ENCODE data around the gene PRKD3.
A peak's percentile ranks its signal among the peaks of the same experiment; 100 is the strongest.

PRKD3 gene

DNA sequence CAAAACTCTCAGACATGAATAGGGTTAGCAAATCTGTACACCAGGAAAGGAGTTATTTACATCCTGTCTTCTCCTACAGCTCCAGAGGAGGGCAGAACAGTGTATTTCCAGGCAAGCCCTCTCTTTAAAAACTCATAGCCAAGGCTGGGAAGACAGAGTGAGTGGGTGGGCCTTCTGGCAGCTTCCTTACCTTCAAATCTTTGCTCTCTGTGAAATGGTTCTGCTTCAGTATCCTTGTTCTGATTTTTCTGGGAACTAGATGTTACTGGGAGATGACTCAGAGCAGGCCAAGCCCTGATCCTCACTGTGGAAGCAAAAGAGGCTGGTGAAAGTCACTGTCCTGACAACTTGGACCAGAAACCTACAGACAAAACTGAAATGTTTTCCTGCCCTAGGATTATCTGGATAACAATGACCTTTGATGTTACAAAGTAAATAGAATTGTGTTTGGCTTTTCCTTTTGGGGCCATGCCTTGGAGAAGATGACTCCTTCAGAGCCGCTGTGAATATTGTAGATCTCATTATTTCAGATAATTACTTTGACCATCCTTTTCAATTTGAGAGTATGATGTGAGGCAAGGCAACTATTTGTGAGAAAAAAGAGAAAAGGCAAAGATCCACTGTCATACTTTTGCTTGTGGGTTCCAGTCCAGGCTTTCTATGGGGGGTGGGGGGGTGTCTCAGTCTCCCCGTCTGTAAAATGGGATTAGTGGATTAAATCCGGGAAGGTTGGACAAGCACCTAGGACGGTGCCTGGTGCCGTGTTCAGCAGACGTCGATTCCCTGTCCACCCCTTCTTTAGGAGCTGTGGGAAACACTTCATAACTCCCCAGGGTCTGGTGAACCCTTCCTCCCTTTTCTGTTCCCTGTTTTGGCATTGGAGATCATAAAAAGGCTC lies 19.2 kb upstream of the PRKD3 start:
- DNase-seq (ENCODE audit: low read depth): no peak

DNA sequence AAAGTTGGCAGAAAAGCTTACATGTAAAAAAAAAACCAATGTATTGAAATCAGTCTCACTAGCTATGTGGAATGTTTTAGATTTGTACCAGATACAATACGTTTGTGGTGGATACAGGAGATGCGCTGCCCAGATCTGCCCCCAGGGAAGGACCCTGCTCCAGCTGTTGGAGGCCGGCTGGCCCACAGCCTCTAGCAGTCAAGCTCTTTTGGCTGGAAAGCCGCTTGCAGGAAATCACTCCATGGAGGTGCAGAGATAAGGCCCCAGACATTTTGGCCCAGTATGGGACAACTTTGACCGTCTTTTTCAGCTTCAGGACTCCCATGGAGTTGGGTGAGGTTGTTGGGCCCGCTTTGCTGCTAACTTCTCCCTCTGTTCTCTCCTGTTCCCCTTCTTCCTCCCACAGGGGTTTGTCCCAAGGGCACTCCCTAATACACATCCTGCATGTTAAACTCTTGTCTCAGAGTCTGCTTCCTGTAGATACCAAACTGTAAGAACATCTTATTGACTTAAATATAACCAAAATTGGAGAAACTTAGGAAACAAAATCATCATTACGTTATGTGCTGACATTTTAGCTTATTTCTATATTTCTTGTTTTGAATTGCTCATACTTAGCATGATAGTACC lies 18.1 kb upstream of the PRKD3 start:
- DNase-seq (ENCODE audit: low read depth): no peak

DNA sequence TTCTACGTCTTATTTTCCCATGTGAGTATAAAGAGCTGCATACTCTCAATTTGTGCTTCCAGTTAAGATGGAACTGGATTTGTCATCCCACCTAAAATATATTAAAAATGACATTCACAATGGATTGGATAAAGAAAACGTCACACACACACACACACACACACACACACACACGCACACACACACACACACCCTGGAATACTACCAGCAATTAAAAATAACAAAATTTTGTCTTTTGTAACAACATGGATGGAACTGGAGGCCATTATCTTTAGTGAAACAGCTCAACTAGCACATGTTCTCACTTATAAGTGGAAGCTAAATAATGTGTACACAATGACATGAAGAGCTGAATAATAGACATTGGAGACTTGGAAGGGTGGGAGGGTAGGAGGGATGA lies 16.0 kb upstream of the PRKD3 start:
- no peak for DNase-seq (ENCODE audit: low read depth)

DNA sequence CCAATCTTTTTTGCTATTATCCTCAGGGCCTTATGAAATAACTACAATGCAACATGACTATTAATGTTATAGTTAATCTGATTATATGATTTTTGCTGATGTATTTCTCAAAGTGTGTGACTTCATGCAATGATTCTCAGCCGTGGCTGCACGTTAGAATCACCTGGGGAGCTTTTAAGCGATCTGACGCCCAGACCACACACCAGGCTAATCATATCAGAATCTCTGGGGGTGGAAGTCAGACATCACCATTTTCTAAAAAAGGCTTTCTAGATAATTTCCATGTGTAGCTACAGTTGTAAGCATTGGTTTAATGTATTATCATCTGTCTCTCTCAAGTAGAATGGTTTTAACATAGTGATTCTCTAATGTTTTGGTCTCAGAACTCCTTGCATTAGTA lies 14.3 kb upstream of the PRKD3 start:
- DNase-seq (ENCODE audit: low read depth): no peak

DNA sequence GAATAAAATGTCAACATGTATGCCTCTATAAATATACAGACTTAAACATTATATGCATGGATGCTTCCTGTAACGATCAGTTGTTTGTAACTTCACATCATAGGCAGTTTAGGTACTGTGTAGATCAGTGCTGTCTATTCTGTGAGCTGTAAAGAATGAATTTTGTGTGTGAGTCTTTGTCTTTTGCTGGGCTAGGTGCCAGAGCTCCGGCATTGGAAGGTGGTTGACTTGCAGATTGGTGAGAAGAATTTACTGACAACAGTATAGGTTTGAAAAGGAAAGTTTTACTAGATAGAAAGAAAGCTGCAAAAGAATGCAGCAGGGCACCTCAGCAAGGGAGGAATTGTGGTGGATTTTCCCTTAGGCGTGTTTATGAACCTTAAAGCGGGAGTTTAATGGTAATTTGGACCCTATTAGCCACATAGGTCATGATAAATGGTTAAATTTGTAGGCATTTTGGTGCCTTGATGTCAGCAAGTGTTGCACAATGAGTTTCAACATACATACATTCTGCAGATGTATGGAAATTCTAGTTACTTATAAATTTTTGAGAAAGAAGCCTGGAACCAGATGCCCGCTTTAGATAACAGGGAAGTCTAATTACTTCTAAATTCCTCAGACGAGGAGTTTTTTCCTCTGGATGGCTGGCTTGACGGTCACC lies 13.1 kb upstream of the PRKD3 start:
- no peak for DNase-seq (ENCODE audit: low read depth)

DNA sequence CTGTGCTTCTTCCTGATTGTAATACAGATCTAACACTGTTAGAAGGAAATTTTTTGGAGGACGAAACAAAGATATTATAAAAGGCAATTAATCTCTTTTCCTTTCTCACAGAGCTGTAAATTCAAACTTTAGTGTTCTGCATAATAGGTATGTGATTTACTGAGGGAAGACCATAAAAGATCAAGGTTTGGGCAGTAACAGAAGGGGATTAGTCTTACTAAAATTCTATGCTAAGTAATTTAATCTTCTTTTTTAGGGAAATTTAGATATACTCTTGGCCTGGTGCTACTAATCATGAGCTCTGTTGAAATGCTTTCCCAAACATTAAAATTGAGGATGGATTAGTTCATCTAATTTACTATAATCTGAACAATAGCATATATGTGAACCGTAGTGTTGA lies 11.0 kb upstream of the PRKD3 start:
- DNase-seq (ENCODE audit: low read depth): no peak

DNA sequence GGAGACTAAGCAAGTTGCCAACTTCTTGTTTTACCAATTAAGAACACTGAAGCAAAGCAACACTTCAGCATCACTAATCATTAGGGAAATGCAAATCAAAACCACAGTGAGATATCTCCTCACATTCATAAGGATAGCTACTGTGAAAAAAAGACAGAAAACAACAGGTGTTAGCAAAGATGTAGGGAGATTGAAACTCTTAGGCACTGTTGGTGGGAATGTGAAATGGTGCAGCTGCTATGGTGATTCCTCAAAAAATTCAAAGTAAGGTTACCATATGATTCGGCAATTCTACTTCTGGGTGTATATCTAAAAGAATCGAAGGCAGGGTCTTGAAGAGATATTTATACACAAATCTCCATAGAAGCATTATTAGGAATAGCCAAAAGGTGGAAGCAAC lies 8.6 kb upstream of the PRKD3 start:
- no peak for DNase-seq (ENCODE audit: low read depth)

DNA sequence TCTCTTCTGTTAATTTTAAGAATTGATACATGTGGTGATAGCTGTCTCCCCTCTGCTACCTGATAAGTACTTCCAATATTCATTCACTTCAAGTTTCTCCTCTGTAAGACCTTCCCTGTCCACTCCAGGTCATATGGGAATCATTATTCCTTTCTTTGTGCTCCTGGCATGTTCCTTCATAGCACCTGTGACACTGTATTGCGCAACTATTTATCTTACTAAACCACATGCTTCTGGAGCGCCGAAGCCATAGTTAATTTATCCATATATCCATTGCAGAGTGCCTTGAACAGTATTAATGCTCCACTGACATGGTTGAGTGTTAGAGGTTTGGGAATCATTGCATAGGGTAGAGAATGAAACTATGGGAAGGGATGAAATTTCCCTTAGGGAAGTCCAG lies 7.9 kb upstream of the PRKD3 start:
- no peak for DNase-seq (ENCODE audit: low read depth)

DNA sequence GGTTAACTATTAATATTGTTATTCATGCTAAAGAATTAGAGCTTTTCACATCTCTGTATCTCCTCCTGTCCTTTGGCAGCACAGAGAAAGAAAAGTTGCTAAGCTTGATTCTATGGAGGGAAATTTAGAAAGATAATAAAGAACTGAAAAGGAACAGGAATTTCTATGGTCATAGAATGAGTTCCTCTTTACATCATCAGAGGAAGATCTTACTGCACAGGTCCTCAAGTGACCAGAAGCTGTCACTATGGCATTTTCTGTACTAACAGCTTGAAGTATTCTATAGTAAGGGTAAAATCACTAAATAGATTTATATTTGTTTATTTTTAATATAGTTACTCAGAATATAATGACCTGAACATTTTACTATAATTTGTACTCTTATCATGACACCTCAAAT lies 6.0 kb upstream of the PRKD3 start:
- DNase-seq (ENCODE audit: low read depth): no peak

DNA sequence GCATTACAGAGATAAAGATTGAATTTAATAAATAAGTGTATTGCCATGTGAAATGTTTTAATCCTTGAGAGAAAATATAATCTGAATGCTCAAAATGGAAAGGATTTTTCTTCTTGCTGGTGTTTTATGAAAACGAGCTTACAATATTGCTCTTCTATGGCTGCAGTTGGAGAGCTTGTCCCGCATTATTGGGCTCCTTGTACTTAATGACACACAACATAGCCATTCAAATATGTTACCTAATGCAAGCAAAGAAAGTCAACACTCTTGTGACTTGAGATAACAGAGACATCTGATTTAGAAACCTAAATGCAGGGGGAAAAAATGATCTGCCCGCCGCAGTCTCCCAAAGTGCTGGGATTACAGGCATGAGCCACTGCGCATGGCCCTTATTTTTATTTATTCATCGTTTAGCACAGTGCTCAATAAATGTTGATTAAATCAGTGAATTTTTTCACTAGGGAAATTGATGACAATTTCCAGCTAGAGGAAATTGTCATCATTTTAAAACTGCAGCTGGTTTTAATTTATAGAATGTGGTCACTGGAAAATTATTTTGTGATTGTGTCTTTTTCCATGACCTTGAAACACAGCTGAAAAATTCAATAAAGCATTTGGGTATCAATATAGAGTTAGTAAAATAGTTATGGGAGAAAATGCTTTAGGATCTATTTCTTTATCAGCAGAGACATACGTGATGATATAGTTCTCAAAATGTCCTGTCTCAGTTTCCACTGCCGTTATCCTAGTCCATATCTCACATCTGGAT lies 2.4 kb upstream of the PRKD3 start:
- DNase-seq (ENCODE audit: low read depth): no peak

DNA sequence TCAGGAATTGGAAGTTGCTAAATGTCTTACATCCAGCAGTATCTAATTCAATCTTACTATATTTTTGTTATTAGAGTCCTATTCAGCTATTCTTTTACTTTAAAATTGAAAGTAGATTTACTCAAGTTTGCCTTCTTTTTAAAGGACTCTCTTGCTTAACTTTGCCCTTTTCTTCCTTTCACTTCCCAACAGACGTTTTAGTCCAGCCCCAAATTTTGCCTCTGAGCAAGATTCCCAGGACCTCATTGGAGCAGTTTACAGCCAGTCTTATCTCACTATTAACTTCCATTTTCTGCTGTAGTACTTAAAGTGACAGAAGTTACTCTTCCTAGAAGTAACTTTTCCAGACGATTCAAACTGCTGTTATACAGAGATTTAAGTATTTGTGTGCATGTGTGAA lies 1.7 kb upstream of the PRKD3 start:
- no peak for DNase-seq (ENCODE audit: low read depth)

DNA sequence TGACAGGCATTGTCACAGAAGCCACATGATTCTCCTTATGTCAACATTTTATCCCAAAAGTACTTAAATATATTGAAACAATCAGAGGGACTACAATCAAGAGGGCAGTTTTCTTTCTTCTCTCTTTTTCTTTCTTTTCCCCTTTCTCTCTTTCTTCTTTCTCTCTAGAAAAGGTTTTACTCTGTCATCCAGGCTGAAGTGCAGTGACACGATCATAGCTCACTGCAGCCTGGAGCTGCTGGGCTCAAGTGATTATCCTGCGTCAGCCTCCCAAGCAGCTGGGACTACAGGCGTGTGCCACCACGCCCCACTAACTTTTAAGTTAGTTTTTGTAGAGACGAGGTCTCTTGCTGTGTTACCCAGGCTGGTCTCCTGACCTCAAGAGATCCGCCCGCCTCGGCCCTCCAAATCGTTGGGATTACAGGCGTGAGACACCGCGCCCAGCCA lies 1.0 kb upstream of the PRKD3 start:
- no peak for DNase-seq (ENCODE audit: low read depth)

DNA sequence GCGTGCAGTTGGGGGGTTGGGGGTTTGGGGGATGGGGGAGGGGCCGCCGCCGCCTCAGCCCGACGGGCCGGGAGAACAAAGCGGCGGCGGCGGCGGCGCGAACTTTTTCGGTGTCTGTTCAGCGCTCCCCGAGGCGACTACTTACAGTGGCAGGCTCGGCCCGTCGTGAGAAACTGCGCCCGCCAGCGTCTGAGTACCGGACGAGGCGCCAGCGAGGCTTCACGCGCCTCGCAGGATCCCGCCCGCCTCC lies 172 bp downstream of the PRKD3 start:
- DNase-seq (ENCODE audit: low read depth): no peak

DNA sequence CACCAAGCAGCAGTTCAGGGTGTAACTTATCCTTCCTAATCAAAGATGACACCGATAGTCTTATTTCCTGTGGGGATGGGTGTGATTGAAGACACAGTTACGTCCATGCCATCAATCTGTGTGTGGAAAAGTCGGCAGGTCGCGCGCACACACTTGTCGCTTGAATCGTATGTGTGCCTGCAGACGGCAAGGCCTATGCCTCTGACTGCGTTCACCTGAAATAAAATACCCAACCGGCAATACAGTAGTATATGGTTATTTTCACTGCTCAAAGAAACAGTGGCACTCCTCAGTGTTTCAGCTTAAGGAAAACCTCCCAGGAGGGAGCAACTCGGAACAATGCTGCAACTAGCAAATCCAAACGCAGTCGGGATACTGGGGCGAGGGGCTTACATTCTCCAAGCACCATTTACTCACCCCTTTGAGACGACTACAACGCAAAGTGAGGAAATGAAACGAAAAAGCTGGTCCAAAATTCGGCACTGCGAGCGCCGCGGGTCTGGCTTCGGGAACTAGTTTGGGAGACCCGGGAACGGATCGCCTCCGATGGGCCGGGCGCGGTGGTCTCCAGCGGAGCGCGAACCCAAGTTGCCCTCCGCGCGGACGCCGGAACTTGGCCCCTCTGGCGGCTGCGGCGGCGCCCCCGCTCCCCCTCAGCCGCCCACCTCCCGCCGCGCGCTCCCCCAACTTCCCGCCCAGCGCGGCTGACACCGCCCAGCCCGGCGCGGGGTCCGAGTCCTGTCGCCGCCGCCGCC lies 675 bp downstream of the PRKD3 start:
- DNase-seq (ENCODE audit: low read depth): peak; percentile 13

DNA sequence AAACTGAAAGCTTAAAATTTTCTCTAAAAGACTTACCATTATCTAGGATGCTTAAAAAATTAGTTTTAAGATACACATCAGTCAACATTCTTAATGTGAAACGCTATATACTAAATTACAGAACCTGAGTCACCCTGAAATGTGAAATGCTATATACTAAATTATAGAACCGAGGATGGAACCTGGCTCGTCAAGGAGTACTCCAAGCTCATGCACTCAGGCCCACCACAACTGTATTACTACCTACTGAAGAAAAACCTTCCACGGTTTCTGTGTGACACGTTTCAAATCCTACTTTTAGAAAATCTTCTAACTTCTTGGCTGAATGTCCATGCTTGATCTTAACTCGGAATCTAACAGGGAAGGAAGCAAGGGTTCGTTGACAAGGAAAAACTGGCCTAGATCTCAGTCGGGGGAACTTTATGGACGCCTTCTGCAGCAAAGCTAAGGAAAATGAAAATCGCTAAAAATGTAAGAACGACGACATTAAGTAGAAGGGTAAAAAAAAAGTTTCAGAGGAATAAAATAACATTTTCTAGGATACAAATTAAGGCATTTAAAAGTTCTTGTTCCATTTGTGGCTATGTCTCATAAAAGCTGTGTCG lies 1.4 kb downstream of the PRKD3 start:
- no peak for DNase-seq (ENCODE audit: low read depth)

DNA sequence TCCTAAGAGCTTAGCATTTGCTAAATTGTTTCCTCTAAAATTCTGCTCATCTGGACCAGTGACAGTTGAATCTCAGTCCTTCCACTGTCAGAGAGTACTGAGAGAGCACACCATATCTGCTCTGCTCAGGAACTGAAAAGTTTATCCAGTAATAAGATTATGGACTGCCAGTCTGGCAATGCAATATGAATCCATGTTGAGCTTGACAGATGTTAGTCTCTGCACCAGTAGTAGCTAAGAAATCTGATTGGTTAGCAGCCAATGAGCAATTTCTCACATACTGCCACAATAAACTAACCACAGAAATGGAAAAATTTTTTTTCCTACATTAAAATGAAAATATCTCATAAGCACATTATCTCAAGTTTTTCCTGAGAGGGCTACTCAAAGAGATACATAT lies 2.3 kb downstream of the PRKD3 start:
- no peak for DNase-seq (ENCODE audit: low read depth)

DNA sequence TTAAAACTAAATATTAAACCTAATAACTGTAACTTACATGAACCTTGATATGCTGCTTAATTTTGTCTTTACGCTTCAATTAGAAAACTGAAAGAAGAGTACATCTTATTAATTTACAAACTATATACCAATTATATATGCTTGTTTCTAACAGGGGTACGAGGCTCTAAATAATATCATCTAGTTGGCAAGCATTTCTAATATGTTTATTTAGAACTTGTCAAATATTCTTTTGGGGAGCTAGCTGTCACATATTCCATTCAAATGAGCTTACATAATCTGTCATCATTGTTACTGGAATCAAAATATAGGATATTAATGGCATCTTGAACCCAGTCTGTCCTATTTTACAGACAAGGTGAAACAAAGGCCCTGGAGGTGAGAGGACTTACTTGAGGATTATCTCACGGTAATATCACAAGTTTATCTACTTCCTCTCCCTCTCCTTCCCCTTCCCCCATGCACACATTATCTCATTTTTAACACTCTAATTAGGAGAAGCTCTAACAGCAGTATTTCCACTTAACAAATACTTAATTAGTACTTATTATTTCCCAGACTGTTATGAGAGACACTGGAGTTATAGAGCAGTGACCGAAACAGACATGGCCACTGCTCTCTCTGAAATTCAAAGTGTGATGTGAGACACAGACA lies 3.5 kb downstream of the PRKD3 start:
- DNase-seq (ENCODE audit: low read depth): no peak

DNA sequence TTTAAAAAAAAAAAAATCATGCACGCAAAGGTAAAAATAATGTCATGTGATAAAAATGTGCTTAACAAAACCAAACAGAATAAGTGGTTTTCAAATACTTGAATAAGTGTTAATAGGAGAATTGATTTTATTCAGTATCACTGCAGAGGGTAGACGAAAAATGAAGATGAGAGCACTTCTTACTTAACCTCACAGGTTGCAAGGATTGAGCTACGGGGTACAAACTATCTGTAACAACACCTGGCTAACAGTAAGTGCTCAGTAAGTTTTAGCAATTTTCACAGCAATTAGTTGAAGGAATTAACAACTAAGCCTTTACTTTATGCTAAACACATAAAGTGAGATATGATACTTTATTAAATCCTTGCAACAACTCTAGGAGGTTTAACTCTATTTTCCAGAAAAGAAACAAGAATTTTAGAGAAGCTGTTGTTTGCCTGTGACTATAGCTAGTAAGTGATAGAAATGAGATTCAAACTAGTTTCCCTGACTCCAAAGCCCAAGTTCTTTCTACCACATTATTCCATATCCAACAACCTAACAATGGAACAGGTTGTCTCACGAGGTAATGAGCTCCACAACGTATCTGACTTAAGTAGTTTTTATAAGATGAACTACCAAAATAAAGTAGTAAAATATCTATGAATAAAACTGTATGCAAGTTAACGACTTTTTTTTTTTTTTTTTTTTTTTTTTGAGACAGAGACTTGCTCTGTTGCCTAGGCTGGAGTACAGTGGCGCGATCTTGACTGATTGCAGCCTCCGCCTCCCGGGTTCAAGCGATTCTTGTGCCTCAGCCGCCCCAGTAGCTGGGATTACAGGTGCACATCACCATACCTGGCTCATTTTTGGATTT lies 4.7 kb downstream of the PRKD3 start:
- DNase-seq (ENCODE audit: low read depth): no peak

DNA sequence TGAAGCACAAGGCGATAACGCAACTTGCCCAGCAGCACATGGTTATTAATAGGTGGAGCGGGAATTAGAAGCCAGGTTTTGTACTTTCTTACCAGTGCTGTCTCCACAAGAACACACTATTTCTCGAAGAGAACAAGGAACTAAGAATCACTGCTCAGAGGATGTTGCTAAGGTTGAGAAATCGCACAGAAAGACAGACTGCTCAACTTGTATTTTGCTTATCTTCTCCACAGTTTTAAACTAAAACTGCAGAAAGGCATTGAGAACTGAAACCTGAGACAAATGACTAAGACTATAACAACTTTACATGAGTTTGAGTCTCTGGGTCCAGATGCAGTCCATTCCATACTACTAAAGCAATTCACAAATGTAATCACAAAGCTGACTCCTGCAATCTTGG lies 6.2 kb downstream of the PRKD3 start:
- no peak for DNase-seq (ENCODE audit: low read depth)

DNA sequence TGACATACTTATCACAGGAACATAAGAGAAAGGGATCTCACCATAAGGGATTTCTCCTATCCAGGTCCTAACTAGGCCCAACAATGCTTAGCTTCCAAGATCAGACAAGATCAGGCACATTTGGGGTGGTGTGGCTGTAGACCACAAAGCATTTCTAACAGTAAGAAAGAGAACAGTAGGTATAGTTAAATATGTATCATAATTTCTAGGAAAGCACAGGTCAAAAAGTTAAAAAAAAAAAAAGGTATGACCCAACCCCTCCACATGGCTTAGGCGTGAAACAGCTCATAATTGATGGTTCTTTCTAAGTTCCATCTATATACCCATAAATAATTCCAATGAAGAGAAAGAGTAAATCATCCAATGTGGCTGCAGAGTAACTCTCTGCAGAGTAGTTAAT lies 6.9 kb downstream of the PRKD3 start:
- DNase-seq (ENCODE audit: low read depth): no peak

Data from stimulated activated CD4-positive, alpha-beta T cell treated with anti-CD3 and anti-CD28 coated beads, Interleukin-2, amount 100 ng/mL, for 4 hours (primary cell).